MM.1S (cell line): Measurements from ENCODE around the gene CELA1.
"Not testable (repeated sequence)": the region's sequence is repeated elsewhere in the genome, so short reads cannot be mapped to it uniquely, and the experiment has no call there.

ENCODE experiments used
- DNase-seq: peaks from one replicate; pipeline ENCODE4 v3.0.0-alpha.2; 2015
- H2AFZ ChIP-seq: fragments of 300-600 bp; sonication (generic); 2 replicates; pipeline ENCODE4 v1.6.0; 2016; ENCODE audit warnings: antibody characterized with exemption, low read length
- H3F3A ChIP-seq: fragments of 300-600 bp; sonication (generic); 2 replicates; pipeline ENCODE4 v1.6.1; 2016; ENCODE audit warnings: mild to moderate bottlenecking, antibody characterized with exemption, low read length, moderate library complexity, mixed read lengths; ENCODE audit not compliant: insufficient read depth
- H3K27ac ChIP-seq: fragments of 300-600 bp; sonication (generic); 2 replicates; pipeline ENCODE4 v1.5.1; 2016; ENCODE audit warnings: mild to moderate bottlenecking, low read length
- H3K27me3 ChIP-seq: fragments of 300-600 bp; sonication (generic); replicated peaks from 2 replicates; pipeline ENCODE4 v1.6.0; 2016; ENCODE audit warnings: low read length; ENCODE audit not compliant: insufficient read depth
- H3K36me3 ChIP-seq: fragments of 300-600 bp; sonication (generic); replicated peaks from 2 replicates; pipeline ENCODE4 v1.6.1; 2016; ENCODE audit warnings: mild to moderate bottlenecking, low read length, mixed read lengths; ENCODE audit not compliant: insufficient read depth
- H3K4me1 ChIP-seq: fragments of 300-600 bp; sonication (generic); 2 replicates; pipeline ENCODE4 v1.6.1; 2016; ENCODE audit warnings: low read length, mixed read lengths
- H3K4me2 ChIP-seq: fragments of 300-600 bp; sonication (generic); 2 replicates; pipeline ENCODE4 v1.6.0; 2016; ENCODE audit warnings: low read depth, low read length
- H3K4me3 ChIP-seq: fragments of 300-600 bp; sonication (generic); 2 replicates; pipeline ENCODE4 v1.5.1; 2016; ENCODE audit warnings: low read length, mixed read lengths
- H3K79me2 ChIP-seq: fragments of 300-600 bp; sonication (generic); 2 replicates; pipeline ENCODE4 v1.6.1; 2016; ENCODE audit warnings: mixed run types, low read length, mixed read lengths
- H3K9ac ChIP-seq: fragments of 300-600 bp; sonication (generic); 2 replicates; pipeline ENCODE4 v1.6.1; 2016; ENCODE audit warnings: low read length, mixed read lengths
- H3K9me2 ChIP-seq: fragments of 300-600 bp; sonication (generic); replicated peaks from 2 replicates; pipeline ENCODE4 v1.6.1; 2016; ENCODE audit warnings: mild to moderate bottlenecking, low read length, mixed read lengths; ENCODE audit not compliant: insufficient read depth
- H3K9me3 ChIP-seq: fragments of 300-600 bp; sonication (generic); replicated peaks from 2 replicates; pipeline ENCODE4 v1.6.1; 2016; ENCODE audit warnings: mild to moderate bottlenecking, low read length, mixed read lengths; ENCODE audit not compliant: insufficient read depth
- H4K20me1 ChIP-seq: fragments of 300-600 bp; sonication (generic); 2 replicates; pipeline ENCODE4 v1.6.1; 2016; ENCODE audit warnings: mild to moderate bottlenecking, low read length, moderate library complexity, mixed read lengths; ENCODE audit not compliant: insufficient read depth
- EZH2 ChIP-seq: fragments of 300-600 bp; sonication (generic); optimal IDR thresholded peaks from 2 replicates; pipeline ENCODE3; 2017; ENCODE audit warnings: low read depth, mild to moderate bottlenecking, antibody characterized with exemption, low read length, mixed read lengths
- EZH2phosphoT487 ChIP-seq: fragments of 300-600 bp; sonication (generic); IDR thresholded peaks from 2 replicates; pipeline ENCODE4 v1.6.1; 2018; ENCODE audit warnings: antibody characterized with exemption, low read length
- TF ChIP-seq, protein P1 (sequence below): fragments of 300-600 bp; sonication (generic); IDR thresholded peaks from 2 replicates; pipeline ENCODE4 v1.5.1; 2016; ENCODE audit warnings: antibody characterized with exemption, low read length, mixed read lengths

CELA1 gene

DNA sequence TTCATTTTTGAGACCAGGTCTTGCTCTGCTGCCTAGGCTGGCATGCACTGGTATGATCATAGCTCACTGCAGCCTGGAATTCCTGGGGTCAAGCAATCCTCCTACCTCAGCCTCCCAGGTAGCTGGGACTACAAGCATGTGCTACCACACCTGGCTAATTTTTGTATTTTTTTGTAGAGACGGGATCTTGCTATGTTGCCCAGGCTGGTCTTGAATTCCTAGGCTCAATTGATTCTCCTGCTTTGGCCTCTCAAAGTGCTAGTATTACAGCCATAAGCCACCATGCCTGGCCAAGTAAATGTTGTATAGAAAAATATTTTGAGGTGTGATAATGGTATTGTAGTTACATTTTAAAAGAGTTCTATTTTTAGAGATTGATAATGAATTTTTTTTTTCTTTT lies 35.1 kb downstream of the CELA1 start:
- no peaks in the 10 kb centered on the region for H3K9me2 ChIP-seq
- no peaks in the 10 kb centered on the region for H4K20me1 ChIP-seq
- no peak overlapping the region for H2AFZ ChIP-seq
- no peak overlapping the region for H3K9ac ChIP-seq
- H3K4me2 ChIP-seq = no peak overlapping the region
- H3K36me3 ChIP-seq = peaks cover 4% of the 10 kb centered on the region; the same call in 1 of the 2 replicates
- H3K4me3 ChIP-seq = no peak overlapping the region
- H3F3A ChIP-seq = no peaks in the 10 kb centered on the region
- no peaks in the 10 kb centered on the region for H3K9me3 ChIP-seq
- TF ChIP-seq EZH2phosphoT487 (no peak), EZH2 (no peak)
- TF ChIP-seq, protein P1, sequence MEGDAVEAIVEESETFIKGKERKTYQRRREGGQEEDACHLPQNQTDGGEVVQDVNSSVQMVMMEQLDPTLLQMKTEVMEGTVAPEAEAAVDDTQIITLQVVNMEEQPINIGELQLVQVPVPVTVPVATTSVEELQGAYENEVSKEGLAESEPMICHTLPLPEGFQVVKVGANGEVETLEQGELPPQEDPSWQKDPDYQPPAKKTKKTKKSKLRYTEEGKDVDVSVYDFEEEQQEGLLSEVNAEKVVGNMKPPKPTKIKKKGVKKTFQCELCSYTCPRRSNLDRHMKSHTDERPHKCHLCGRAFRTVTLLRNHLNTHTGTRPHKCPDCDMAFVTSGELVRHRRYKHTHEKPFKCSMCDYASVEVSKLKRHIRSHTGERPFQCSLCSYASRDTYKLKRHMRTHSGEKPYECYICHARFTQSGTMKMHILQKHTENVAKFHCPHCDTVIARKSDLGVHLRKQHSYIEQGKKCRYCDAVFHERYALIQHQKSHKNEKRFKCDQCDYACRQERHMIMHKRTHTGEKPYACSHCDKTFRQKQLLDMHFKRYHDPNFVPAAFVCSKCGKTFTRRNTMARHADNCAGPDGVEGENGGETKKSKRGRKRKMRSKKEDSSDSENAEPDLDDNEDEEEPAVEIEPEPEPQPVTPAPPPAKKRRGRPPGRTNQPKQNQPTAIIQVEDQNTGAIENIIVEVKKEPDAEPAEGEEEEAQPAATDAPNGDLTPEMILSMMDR = no peak
- H3K4me1 ChIP-seq = peaks cover 8% of the 10 kb centered on the region; the same call in 1 of the 2 replicates
- DNase-seq = no peak
- no peaks in the 10 kb centered on the region for H3K27me3 ChIP-seq
- no peak overlapping the region for H3K27ac ChIP-seq
- H3K79me2 ChIP-seq = peaks cover 71% of the 10 kb centered on the region

DNA sequence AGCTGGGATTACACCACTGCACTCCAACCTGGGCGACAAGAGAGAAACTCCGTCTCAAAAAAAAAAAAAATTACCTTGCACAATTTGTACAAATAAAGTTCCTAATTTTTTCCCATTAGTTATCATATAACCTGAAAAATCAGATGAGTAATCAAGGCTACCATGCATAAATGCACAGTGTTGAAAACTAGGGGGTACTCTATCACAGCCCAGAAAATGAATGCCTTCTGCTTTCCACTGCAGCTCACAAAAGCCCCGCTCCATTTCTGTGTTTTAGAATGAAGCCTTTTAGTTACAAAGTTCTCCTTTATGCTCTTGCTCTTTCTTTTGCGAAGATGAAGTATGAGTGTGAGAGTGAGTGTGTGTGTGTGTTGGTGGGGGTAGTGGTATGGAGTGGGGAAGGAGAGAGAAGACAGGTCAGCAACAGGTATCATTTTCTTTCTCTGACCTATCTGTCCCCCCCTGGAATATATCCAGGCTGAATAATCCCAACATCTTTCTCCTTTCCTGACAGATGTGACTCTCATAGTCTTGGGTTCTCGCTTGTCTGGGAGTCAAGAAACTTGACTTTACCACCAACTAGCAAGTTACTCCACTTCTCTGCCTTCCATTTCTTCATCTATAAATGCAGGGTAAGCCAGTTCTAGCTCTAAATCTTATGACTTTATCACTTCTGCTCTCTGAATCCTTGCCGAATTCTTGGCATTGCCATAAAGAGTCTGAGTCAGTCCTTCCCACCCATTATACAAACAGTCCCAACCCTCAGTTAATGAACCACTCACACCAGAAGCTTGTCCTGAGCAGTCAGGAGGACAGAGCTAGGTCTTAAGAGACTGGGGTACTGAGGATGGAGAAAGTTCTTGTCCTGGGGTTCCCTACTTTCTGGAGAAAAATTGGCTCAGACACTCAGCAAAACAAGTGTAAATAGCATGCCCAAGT lies 38.6 kb downstream of the CELA1 start:
- H3K27ac ChIP-seq = no peak overlapping the region
- no peak overlapping the region for H3K4me2 ChIP-seq
- H3F3A ChIP-seq = no peaks in the 10 kb centered on the region
- H3K9ac ChIP-seq = no peak overlapping the region
- no peak for TF ChIP-seq EZH2phosphoT487
- peaks cover 6% of the 10 kb centered on the region; the same call in 1 of the 2 replicates for H3K4me1 ChIP-seq
- no peak overlapping the region for H2AFZ ChIP-seq
- H3K36me3 ChIP-seq = peaks cover 4% of the 10 kb centered on the region; the same call in 1 of the 2 replicates
- no peak overlapping the region for H3K4me3 ChIP-seq
- no peak for DNase-seq
- no peaks in the 10 kb centered on the region for H3K27me3 ChIP-seq
- H3K9me2 ChIP-seq = no peaks in the 10 kb centered on the region
- H3K9me3 ChIP-seq = no peaks in the 10 kb centered on the region
- H3K79me2 ChIP-seq = peaks cover 61% of the 10 kb centered on the region
- H4K20me1 ChIP-seq = no peaks in the 10 kb centered on the region

DNA sequence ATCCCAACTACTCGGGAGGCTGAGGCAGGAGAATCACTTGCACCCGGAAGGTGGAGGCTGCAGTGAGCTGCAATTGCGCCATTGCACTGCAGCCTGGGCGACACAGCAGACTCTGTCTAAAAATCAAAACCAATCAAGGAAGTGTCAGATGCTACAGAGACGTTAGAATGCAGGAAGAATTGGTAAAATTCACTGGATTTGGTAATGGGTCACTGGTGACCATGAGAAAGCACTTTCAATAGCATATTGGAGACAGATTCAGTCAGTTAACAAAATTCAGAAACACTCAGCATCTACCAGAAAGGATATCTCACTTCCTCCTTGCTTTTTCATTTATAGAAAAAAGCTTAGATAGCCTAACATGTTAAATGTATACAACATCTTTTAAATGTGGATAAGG lies 40.0 kb downstream of the CELA1 start:
- H2AFZ ChIP-seq = no peak overlapping the region
- no peaks in the 10 kb centered on the region for H3K9me2 ChIP-seq
- no peak overlapping the region for H3K27ac ChIP-seq
- H3F3A ChIP-seq = no peaks in the 10 kb centered on the region
- H3K27me3 ChIP-seq = no peaks in the 10 kb centered on the region
- H3K9ac ChIP-seq = no peak overlapping the region
- TF ChIP-seq, protein P1 = no peak
- TF ChIP-seq EZH2 (no peak), EZH2phosphoT487 (no peak)
- H3K79me2 ChIP-seq = peaks cover 61% of the 10 kb centered on the region
- H3K4me3 ChIP-seq = no peak overlapping the region
- H3K4me1 ChIP-seq = peaks cover 6% of the 10 kb centered on the region; the same call in 1 of the 2 replicates
- no peak for DNase-seq
- H4K20me1 ChIP-seq = no peaks in the 10 kb centered on the region
- H3K4me2 ChIP-seq = no peak overlapping the region
- H3K36me3 ChIP-seq = peaks cover 7% of the 10 kb centered on the region
- H3K9me3 ChIP-seq = no peaks in the 10 kb centered on the region

DNA sequence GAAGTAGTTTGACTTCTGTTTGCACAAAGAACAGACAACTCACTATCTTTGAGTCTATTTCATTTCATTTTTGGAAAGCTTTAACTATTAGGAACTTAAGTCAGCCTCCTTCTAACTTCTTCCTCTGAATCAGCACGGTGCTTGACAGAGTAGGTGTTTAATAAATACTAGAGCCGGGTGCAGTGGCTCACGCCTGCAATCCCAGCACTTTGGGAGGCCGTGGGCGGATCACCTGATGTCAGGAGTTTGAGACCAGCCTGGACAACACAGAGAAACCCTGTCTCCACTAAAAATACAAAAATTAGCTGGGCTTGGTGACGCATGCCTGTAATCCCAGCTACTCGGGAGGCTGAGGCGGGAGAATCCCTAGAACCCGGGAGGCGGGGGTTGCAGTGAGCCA lies 45.7 kb downstream of the CELA1 start:
- not testable (repeated sequence) for H3F3A ChIP-seq, DNase-seq, H3K4me2 ChIP-seq, H2AFZ ChIP-seq, H3K9me2 ChIP-seq, H3K27me3 ChIP-seq, H3K4me1 ChIP-seq, H3K4me3 ChIP-seq, H3K9ac ChIP-seq, H3K27ac ChIP-seq, H4K20me1 ChIP-seq, H3K9me3 ChIP-seq
- H3K79me2 ChIP-seq = peaks cover 13% of the 10 kb centered on the region
- peaks cover 23% of the 10 kb centered on the region for H3K36me3 ChIP-seq
